HFF-Myc (cell line): Measurements from ENCODE around the gene MR1.

Experiments used
- DNase-seq: peaks from one replicate; pipeline ENCODE4 v3.0.0-alpha.2; 2011; ENCODE audit warnings: low read depth; ENCODE audit errors: extremely low read depth
- H3K4me3 ChIP-seq: replicated peaks from 2 replicates; pipeline ENCODE4 v1.5.1; 2011; ENCODE audit warnings: low read depth, mild to moderate bottlenecking, control low read depth, low read length
- TF ChIP-seq, protein P1 (sequence below): IDR thresholded peaks from 2 replicates; pipeline ENCODE4 v1.5.1; 2012; ENCODE audit warnings: mild to moderate bottlenecking, low read depth, low read length, control low read depth; ENCODE audit errors: missing control alignments

Gene MR1

DNA sequence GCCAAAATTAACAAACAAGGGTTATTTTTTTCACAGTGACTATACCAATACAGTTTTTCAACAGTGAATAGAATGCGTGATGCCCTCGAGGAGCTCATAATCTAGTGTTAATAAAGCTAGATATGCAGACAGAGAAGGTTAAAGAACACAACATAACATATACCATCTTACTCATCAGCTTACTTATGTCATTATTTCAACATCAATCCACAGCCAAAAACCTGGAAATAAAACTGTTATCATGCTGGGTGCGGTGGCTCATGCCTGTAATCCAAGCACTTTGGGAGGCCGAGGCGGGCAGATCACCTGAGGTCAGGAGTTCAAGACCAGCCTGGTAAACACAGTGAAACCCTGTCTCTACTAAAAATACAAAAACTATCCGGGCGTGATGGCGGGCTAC is 17.2 kb upstream of the MR1 start:
- DNase-seq: no peak
- H3K4me3 ChIP-seq: no peak overlapping the region

DNA sequence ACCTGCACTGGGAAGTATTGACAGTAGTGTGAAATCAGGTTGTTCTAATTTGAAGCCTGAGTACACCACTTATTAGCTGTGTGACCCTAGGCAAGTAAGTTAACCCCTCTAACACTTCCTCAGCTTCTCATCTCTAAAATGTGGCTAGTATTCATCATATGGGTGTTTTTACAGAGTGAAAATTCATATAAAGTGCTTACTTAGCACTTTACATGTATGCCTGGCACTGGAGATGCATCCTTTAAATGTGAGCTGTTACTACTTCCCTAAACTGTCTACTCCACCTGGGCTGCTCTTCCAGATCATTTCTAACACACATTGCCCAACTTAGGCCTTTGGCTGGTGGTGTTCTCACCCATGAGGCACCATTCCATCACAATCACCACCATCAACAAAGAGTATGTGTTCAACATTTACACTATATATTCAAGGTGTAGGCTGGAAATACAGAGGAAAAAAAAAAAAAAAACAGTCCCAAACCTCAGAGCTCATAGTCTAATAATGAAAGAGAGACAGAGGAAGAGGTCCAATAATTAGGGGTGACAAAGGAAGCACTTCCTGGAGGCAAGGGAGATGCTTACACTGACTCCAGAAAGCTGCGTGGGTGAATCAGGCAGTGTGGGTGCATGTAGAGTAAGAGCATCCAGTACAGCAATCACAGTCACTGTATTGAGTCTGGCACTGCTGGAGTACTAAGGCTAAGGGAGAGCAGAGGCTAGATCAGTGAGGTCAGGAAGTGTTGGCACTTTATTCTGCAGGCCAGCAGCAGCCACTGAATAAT is 14.7 kb upstream of the MR1 start:
- no peak overlapping the region for H3K4me3 ChIP-seq
- TF ChIP-seq, protein P1, sequence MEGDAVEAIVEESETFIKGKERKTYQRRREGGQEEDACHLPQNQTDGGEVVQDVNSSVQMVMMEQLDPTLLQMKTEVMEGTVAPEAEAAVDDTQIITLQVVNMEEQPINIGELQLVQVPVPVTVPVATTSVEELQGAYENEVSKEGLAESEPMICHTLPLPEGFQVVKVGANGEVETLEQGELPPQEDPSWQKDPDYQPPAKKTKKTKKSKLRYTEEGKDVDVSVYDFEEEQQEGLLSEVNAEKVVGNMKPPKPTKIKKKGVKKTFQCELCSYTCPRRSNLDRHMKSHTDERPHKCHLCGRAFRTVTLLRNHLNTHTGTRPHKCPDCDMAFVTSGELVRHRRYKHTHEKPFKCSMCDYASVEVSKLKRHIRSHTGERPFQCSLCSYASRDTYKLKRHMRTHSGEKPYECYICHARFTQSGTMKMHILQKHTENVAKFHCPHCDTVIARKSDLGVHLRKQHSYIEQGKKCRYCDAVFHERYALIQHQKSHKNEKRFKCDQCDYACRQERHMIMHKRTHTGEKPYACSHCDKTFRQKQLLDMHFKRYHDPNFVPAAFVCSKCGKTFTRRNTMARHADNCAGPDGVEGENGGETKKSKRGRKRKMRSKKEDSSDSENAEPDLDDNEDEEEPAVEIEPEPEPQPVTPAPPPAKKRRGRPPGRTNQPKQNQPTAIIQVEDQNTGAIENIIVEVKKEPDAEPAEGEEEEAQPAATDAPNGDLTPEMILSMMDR: no peak
- no peak for DNase-seq

More for the DNA sequence above, 17.2 kb upstream of the MR1 start:
- TF ChIP-seq, protein P1: no peak

DNA sequence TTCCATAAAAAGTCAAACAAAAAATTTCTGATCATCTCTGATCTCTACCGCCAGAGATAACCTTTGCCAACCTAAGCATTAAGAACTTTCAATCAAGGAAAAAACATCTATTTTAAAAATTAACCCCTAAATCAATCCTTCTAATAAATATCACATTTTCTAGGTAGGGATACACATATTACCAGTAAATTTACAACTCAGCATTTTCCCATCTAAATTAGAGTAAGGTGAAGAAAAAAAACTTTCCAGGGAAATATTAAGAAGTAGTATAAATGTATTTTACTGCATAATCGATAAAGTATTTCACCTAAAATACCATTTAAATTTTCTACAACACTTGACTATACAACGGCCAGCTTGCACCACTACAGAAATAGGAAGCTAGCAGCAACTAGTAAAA is 12.6 kb upstream of the MR1 start:
- DNase-seq: no peak
- peak overlapping the region; percentile 79 for H3K4me3 ChIP-seq
- TF ChIP-seq, protein P1: no peak

DNA sequence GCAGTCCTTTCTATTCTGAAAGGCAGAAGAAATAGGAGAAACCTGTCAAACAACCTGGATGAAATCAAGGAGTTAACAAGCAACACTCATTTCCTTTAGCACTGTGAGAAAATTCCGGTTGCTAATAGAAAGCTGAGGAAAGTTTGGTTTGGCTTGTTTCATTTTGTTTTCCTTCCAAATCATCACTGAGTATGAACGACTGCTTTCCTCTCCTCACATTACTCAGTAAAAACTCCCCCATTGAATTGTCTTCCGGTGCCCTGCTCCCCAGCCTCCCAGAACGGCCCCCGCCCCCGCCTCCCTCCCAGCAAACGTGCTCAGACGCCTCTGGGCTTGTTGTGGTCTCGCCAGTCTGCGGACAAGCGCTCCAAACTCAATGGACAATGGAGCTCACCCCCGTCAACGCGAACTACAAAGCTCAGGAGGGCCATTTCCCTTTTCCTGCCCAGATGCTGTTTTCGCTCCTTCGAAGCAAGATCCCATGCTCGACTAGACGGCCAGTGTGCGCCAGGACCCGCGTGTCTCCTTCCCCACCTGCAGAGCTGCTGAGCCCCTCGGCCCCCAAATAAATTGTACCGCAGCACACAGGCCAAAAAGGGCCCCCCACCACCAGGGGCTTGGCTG is 11.9 kb upstream of the MR1 start:
- TF ChIP-seq, protein P1: no peak
- DNase-seq: no peak
- H3K4me3 ChIP-seq: peak overlapping the region; percentile 79

DNA sequence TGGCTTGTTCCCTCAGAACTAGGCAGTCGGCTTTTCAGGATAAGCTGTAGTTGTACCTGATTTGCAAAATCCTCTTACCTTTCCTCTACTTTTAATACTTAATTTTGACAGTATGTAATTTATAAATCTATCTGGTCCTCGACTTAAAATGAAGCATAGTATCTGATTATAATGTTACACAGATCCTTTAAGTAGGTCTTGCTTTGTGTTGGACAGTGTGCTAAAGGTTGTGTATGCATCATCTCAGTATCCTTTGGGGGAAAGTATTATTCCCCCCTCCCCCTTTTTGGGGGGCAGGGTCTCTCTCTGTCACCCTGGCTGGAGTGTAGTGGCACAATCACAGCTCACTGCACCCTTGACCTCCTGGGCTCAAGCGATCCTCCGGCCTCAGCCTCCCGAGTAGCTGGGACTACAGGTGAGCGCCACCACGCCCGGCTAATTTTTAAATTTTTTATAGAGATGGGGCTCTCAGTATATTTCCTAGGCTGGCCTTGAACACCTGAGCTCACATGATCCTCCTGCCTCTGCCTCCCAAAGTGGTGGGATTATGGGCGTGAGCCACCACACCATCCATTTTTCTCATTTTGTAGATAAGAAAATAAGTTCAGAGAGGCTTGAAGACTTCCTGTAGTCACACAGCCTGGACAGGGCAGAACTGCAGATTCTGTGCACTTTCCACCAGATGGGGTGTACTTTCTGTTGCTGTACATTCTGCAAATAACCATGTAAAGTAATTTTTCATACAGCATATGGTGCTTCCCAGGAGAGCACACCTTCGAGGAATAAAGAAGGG is 10.3 kb upstream of the MR1 start:
- peak overlapping the region; percentile 79 for H3K4me3 ChIP-seq
- TF ChIP-seq, protein P1: no peak
- no peak for DNase-seq

DNA sequence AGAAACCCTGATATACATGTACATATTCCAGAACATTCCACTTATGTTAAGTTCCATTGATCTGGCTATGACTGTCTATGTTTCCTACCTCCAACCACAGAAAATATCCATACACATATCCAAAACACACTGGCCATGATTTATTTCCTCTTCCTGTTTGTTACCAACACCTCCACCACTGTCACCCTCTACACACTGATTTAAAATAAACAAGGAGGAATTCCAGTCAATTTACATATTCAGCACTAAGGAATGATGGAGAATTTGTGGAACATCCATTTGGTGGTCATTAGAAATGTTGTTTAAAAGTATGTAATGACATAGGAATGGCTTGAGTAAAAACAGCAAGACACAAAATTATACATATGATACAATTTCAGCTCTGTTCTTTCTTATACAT is 5.6 kb upstream of the MR1 start:
- TF ChIP-seq, protein P1: no peak
- no peak overlapping the region for H3K4me3 ChIP-seq
- no peak for DNase-seq
